DND-41 (cell line): ENCODE results near the gene CEP164.

Experiments used
- ATAC-seq: fragments of 200-7000 bp; cut with Tn5 transposase; 3 replicates; pipeline ENCODE4 v1.9.1; 2021; ENCODE audit warnings: low read depth; ENCODE audit not compliant: insufficient read depth
- DNase-seq: peaks from one replicate; pipeline ENCODE4 v3.0.0-alpha.2; 2020
- H2AFZ ChIP-seq: 2 replicates; pipeline ENCODE4 v1.6.0; 2012; ENCODE audit warnings: low read depth, low read length
- H3K27ac ChIP-seq: 2 replicates; pipeline ENCODE4 v1.5.1; 2012; ENCODE audit warnings: low read length, inconsistent platforms
- H3K27me3 ChIP-seq: fragments of 200-600 bp; sonication (generic); 2 replicates; pipeline ENCODE4 v1.6.0; 2012; ENCODE audit warnings: low read length, mild to moderate bottlenecking, inconsistent platforms; ENCODE audit not compliant: insufficient read depth, poor library complexity
- H3K36me3 ChIP-seq: 2 replicates; pipeline ENCODE4 v1.5.1; 2012; ENCODE audit warnings: low read length, inconsistent platforms; ENCODE audit not compliant: insufficient read depth
- H3K4me1 ChIP-seq: 2 replicates; pipeline ENCODE4 v1.5.1; 2012; ENCODE audit warnings: mild to moderate bottlenecking, low read length; ENCODE audit not compliant: insufficient read depth
- H3K4me2 ChIP-seq: 2 replicates; pipeline ENCODE4 v1.6.0; 2012; ENCODE audit warnings: mild to moderate bottlenecking, moderate library complexity, low read length, inconsistent platforms; ENCODE audit not compliant: insufficient read depth
- H3K4me3 ChIP-seq, 2 experiments: fragments of 200-600 bp in 1 of 2; shearing (Covaris generic) in 1 of 2; 2 replicates each; pipeline ENCODE4 v1.5.1; 2012 to 2016; ENCODE audit warnings: inconsistent platforms in 2 of 2, low read length in 2 of 2, mild to moderate bottlenecking in 2 of 2, low read depth in 1 of 2, moderate library complexity in 1 of 2
- H3K79me2 ChIP-seq: 2 replicates; pipeline ENCODE4 v1.6.0; 2012; ENCODE audit warnings: low read length, inconsistent platforms; ENCODE audit not compliant: insufficient read depth
- H3K9ac ChIP-seq: 2 replicates; pipeline ENCODE4 v1.6.0; 2012; ENCODE audit warnings: low read depth, mild to moderate bottlenecking, inconsistent platforms, low read length, moderate library complexity
- H3K9me3 ChIP-seq: 2 replicates; pipeline ENCODE4 v1.5.1; 2012; ENCODE audit warnings: low read length, moderate library complexity, mild to moderate bottlenecking, inconsistent platforms; ENCODE audit not compliant: insufficient read depth, severe bottlenecking
- H4K20me1 ChIP-seq: 2 replicates; pipeline ENCODE4 v1.6.0; 2012; ENCODE audit warnings: low read length; ENCODE audit not compliant: insufficient read depth
- EZH2 ChIP-seq: IDR thresholded peaks from 3 replicates; pipeline ENCODE4 v1.6.1; 2012; ENCODE audit warnings: borderline replicate concordance, low read depth, mild to moderate bottlenecking, moderate library complexity, low read length, inconsistent platforms; ENCODE audit not compliant: severe bottlenecking
- TF ChIP-seq, protein P1 (sequence below): IDR thresholded peaks from 2 replicates; pipeline ENCODE4 v1.5.1; 2012; ENCODE audit warnings: borderline replicate concordance, low read length, moderate library complexity, mild to moderate bottlenecking; ENCODE audit not compliant: poor library complexity, severe bottlenecking; ENCODE audit errors: extremely low read depth

The CEP164 gene

DNA sequence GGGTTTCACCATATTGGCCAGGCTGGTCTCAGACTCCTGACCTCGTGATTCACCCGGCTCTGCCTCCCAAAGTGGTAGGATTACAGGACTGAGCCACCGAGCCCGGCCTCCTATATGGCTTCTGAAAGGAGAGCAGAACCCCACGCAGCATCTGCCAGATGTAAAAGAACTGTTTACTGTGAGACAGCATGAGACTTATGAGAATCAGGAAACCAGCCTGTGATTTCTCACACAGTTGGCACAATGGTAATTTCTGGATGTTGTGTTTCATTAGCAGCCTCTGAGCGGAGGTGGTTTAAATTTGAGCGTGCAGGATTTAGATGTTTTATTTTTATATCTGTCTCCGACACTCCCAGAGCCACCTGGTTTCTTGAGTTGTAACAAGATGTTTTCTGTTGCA lies 33.8 kb downstream of the CEP164 start:
- Histone ChIP-seq H3K36me3 (peaks cover 44% of the 10 kb centered on the region), H3K4me2 (no peak overlapping the region), H2AFZ (no peak overlapping the region), H3K27me3 (no peaks in the 10 kb centered on the region), H3K9ac (no peak overlapping the region), H3K79me2 (no peaks in the 10 kb centered on the region), H3K27ac (no peak overlapping the region), H4K20me1 (no peaks in the 10 kb centered on the region), H3K4me3 (no peak overlapping the region), H3K4me1 (no peaks in the 10 kb centered on the region), H3K9me3 (no peaks in the 10 kb centered on the region)
- no peak for TF ChIP-seq EZH2
- TF ChIP-seq, protein P1, sequence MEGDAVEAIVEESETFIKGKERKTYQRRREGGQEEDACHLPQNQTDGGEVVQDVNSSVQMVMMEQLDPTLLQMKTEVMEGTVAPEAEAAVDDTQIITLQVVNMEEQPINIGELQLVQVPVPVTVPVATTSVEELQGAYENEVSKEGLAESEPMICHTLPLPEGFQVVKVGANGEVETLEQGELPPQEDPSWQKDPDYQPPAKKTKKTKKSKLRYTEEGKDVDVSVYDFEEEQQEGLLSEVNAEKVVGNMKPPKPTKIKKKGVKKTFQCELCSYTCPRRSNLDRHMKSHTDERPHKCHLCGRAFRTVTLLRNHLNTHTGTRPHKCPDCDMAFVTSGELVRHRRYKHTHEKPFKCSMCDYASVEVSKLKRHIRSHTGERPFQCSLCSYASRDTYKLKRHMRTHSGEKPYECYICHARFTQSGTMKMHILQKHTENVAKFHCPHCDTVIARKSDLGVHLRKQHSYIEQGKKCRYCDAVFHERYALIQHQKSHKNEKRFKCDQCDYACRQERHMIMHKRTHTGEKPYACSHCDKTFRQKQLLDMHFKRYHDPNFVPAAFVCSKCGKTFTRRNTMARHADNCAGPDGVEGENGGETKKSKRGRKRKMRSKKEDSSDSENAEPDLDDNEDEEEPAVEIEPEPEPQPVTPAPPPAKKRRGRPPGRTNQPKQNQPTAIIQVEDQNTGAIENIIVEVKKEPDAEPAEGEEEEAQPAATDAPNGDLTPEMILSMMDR, result no peak
- DNase-seq (no peak), ATAC-seq (no peak)

DNA sequence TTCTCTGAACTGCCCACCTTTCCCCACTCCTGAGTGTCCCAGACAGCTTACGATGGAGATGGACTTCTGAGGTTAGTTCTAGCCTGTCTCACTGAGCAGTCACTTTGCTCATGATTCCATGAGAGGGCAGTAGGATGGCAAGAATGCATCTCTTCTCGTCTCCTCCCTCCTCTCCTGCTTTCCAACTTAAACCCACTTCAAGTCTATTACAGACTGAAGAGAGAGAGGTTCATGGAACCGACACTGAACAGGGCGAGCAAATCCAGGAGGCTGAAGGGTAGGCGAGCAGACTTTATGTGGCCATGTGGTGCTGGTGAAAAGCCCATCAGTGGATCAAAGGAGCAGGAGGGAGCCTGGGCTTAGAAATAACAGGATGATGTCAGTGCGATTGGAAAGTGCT lies 38.6 kb downstream of the CEP164 start:
- no peak overlapping the region for H3K4me3 ChIP-seq
- no peaks in the 10 kb centered on the region for H3K4me1 ChIP-seq
- peaks cover 39% of the 10 kb centered on the region for H3K36me3 ChIP-seq
- TF ChIP-seq, protein P1, result no peak
- no peak for TF ChIP-seq EZH2
- no peaks in the 10 kb centered on the region for H3K27me3 ChIP-seq
- H2AFZ ChIP-seq, result no peak overlapping the region
- no peak overlapping the region for H3K9ac ChIP-seq
- no peak overlapping the region for H3K27ac ChIP-seq
- DNase-seq (no peak), ATAC-seq (no peak)
- no peaks in the 10 kb centered on the region for H3K79me2 ChIP-seq
- no peaks in the 10 kb centered on the region for H3K9me3 ChIP-seq
- no peaks in the 10 kb centered on the region for H4K20me1 ChIP-seq
- H3K4me2 ChIP-seq, result no peak overlapping the region

DNA sequence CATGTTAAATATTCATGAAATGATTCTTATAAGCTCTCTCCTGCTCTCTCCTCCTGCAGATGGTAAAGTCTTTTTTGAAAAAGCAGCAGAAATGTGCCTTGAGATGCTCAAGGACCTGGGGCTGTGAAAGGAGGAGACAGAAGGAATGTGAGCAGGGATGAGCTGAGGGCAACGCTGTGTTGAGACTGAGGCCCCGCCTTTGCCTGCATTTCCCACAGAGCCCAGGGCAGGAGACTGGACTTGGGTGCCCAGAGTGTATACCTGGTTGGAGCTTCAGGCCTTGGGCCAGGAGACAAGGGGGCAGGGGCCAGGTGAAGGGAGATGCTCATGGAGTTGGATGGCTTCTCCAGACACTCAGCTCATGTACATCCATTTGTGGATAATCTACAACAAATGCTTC lies 39.2 kb downstream of the CEP164 start:
- TF ChIP-seq, protein P1, result no peak
- TF ChIP-seq EZH2, result no peak
- ATAC-seq (no peak), DNase-seq (no peak)
- H3K4me1 ChIP-seq, result no peaks in the 10 kb centered on the region
- H3K4me3 ChIP-seq, result no peak overlapping the region
- H3K9me3 ChIP-seq, result no peaks in the 10 kb centered on the region
- H3K9ac ChIP-seq, result no peak overlapping the region
- H3K36me3 ChIP-seq, result peaks cover 42% of the 10 kb centered on the region
- no peak overlapping the region for H3K27ac ChIP-seq
- H2AFZ ChIP-seq, result no peak overlapping the region
- H4K20me1 ChIP-seq, result no peaks in the 10 kb centered on the region
- H3K79me2 ChIP-seq, result no peaks in the 10 kb centered on the region
- no peaks in the 10 kb centered on the region for H3K27me3 ChIP-seq
- no peak overlapping the region for H3K4me2 ChIP-seq

DNA sequence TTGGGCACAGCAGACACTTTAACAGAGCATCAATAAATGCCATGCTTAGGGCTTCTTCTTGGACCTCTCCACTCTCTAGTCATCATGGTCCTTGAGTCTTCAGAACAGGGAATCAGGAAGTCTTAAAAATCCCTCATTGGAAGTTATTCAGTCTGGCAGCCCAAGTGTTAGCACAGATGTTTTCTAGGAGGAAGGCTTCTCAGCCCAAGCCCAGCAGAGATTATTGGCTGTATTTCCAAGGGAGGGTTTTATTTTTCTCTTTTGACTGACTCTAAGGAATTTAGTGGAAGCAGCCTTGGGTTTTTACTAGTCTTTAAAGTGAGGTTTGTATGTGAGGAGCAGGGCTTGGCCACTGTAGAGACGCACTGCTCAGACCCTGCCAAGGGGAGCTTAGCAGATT lies 41.9 kb downstream of the CEP164 start:
- TF ChIP-seq, protein P1, result no peak
- TF ChIP-seq EZH2, result no peak
- Histone ChIP-seq H3K79me2 (no peaks in the 10 kb centered on the region), H3K27me3 (no peaks in the 10 kb centered on the region), H3K27ac (no peak overlapping the region), H3K9me3 (no peaks in the 10 kb centered on the region), H3K9ac (no peak overlapping the region), H3K4me3 (no peak overlapping the region), H3K4me2 (no peak overlapping the region), H4K20me1 (no peaks in the 10 kb centered on the region), H2AFZ (no peak overlapping the region), H3K36me3 (peaks cover 27% of the 10 kb centered on the region; the same call in 1 of the 2 replicates), H3K4me1 (no peaks in the 10 kb centered on the region)
- no peak for ATAC-seq
- DNase-seq, result no peak
